Measurements from ENCODE around the gene CC2D2A. TPM values are rescaled to one million over a fixed set of nuclear protein-coding genes. Genes with fewer than 3 reads are reported as not detected.

The CC2D2A gene
- total and polyA plus RNA-seq, 2 experiments from 2014 or later = 17.3 to 43.5 TPM

GRCh38 chr4:15531792-15532191 lies 62.1 kb downstream of the CC2D2A start:
- Histone ChIP-seq H3K27ac (no peak overlapping the region), H3K27me3 (no peaks in the 10 kb centered on the region), H3K4me3 (no peak overlapping the region), H3K9me3 (ENCODE audit: low read depth) (no peaks in the 10 kb centered on the region), H3K36me3 (peaks cover 3% of the 10 kb centered on the region), H3K4me1 (ENCODE audit: low read depth) (no peaks in the 10 kb centered on the region)
- DNase-seq (ENCODE audit: low read depth in 1 of 2, low spot score in 1 of 2) = no peak
- TF ChIP-seq CTCF (IDR thresholded peaks at IDR 0.05; ENCODE audit: low read depth, low read length) = no peak

GRCh38 chr4:15533817-15534216 lies 64.1 kb downstream of the CC2D2A start:
- Histone ChIP-seq H3K4me1 (ENCODE audit: low read depth) (no peaks in the 10 kb centered on the region), H3K36me3 (peaks cover 2% of the 10 kb centered on the region), H3K4me3 (no peak overlapping the region), H3K9me3 (ENCODE audit: low read depth) (no peaks in the 10 kb centered on the region), H3K27me3 (no peaks in the 10 kb centered on the region), H3K27ac (no peak overlapping the region)
- no peak for TF ChIP-seq CTCF (IDR thresholded peaks at IDR 0.05; ENCODE audit: low read depth, low read length)
- DNase-seq (ENCODE audit: low read depth in 1 of 2, low spot score in 1 of 2) = no peak

- Histone ChIP-seq H3K4me1 (ENCODE audit: low read depth) (no peaks in the 10 kb centered on the region), H3K4me3 (no peak overlapping the region), H3K9me3 (ENCODE audit: low read depth) (no peaks in the 10 kb centered on the region), H3K36me3 (peaks cover 5% of the 10 kb centered on the region), H3K27me3 (no peaks in the 10 kb centered on the region), H3K27ac (no peak overlapping the region)
- no peak for TF ChIP-seq CTCF (IDR thresholded peaks at IDR 0.05; ENCODE audit: low read depth, low read length)
- no peak for DNase-seq (ENCODE audit: low read depth in 1 of 2, low spot score in 1 of 2)
These were observed 65.9 kb downstream of the CC2D2A start for GRCh38 chr4:15535599-15535998.

- DNase-seq (ENCODE audit: low read depth in 1 of 2, low spot score in 1 of 2) = no peak
- no peaks in the 10 kb centered on the region for H3K9me3 ChIP-seq (ENCODE audit: low read depth)
- H3K4me1 ChIP-seq (ENCODE audit: low read depth) = no peaks in the 10 kb centered on the region
- no peak overlapping the region for H3K27ac ChIP-seq
- H3K36me3 ChIP-seq = peaks cover 5% of the 10 kb centered on the region
- no peaks in the 10 kb centered on the region for H3K27me3 ChIP-seq
- no peak for TF ChIP-seq CTCF (IDR thresholded peaks at IDR 0.05; ENCODE audit: low read depth, low read length)
- H3K4me3 ChIP-seq = no peak overlapping the region
These were observed 67.1 kb downstream of the CC2D2A start for GRCh38 chr4:15536552-15537499.

GRCh38 chr4:15541941-15542340 lies 72.3 kb downstream of the CC2D2A start:
- DNase-seq (ENCODE audit: low read depth in 1 of 2, low spot score in 1 of 2) = no peak
- H3K27ac ChIP-seq = no peak overlapping the region
- H3K36me3 ChIP-seq = peaks cover 5% of the 10 kb centered on the region
- H3K9me3 ChIP-seq (ENCODE audit: low read depth) = no peaks in the 10 kb centered on the region
- peaks cover 3% of the 10 kb centered on the region for H3K4me1 ChIP-seq (ENCODE audit: low read depth)
- H3K27me3 ChIP-seq = no peaks in the 10 kb centered on the region
- no peak for TF ChIP-seq CTCF (IDR thresholded peaks at IDR 0.05; ENCODE audit: low read depth, low read length)
- H3K4me3 ChIP-seq = no peak overlapping the region
